GM13977 (cell line): ENCODE data around the gene ITGB1BP1.

ENCODE experiments used
- DNase-seq: peaks from one replicate; pipeline ENCODE4 v3.0.0; 2012; ENCODE audit warnings: low spot score
- in situ Hi-C: fragments of 300-500 bp; cut with MboI; formaldehyde crosslinking; loops from one replicate; pipeline ENCODE4 v1.12.0; 2022; ENCODE audit warnings: low sequenced_read_pairs, low pct_unique_long_range_greater_than_20kb, mixed read lengths, inconsistent platforms; ENCODE audit not compliant: unreplicated experiment
- TF ChIP-seq, protein P1 (sequence below): IDR thresholded peaks from 2 replicates; pipeline ENCODE4 v1.5.1; 2012; ENCODE audit warnings: mild to moderate bottlenecking, control low read depth; ENCODE audit not compliant: insufficient read depth; ENCODE audit errors: extremely low read depth, missing control alignments

ITGB1BP1 gene

DNA sequence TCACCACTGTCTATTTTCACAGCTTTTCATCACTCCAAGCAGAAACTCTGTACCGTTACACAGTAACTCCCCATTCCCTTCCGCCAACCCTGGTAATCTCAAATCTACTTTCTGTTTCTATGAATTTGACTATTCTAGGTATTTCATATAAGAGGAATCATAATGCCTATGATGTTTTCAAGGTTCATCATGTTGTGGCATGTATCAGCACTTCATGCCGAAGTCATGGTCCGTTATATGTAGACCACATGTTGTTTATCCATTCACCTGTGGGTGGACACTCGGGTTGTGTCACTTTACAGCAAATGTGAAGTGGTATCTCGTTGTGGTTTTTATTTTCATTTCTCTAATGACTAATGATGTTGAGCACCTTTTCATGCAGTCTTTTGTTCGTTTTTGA, 21.8 kb upstream of the ITGB1BP1 start:
- TF ChIP-seq, protein P1, sequence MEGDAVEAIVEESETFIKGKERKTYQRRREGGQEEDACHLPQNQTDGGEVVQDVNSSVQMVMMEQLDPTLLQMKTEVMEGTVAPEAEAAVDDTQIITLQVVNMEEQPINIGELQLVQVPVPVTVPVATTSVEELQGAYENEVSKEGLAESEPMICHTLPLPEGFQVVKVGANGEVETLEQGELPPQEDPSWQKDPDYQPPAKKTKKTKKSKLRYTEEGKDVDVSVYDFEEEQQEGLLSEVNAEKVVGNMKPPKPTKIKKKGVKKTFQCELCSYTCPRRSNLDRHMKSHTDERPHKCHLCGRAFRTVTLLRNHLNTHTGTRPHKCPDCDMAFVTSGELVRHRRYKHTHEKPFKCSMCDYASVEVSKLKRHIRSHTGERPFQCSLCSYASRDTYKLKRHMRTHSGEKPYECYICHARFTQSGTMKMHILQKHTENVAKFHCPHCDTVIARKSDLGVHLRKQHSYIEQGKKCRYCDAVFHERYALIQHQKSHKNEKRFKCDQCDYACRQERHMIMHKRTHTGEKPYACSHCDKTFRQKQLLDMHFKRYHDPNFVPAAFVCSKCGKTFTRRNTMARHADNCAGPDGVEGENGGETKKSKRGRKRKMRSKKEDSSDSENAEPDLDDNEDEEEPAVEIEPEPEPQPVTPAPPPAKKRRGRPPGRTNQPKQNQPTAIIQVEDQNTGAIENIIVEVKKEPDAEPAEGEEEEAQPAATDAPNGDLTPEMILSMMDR, result no peak
- no peak for DNase-seq
- in situ Hi-C loops, result no loop called here

DNA sequence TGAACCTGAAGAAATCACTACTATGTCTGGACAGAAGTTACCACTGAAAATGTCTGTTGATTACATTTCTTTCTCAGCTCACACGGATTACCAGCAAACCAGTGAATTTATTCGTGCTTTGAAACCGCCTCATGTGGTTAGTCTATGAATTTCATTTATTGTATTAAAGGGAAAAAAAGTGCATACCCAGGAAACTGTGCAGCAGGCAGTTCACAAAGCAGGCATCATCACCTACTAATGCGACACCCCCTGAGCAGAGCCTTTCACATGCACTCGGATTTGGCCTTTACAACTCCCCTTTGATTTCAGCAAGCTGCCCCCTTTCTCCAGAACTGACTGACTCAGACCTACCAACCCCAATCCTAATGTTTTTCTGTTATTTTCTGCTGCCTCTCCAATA, 20.2 kb upstream of the ITGB1BP1 start:
- DNase-seq, result no peak
- TF ChIP-seq, protein P1, result no peak
- in situ Hi-C loops, result no loop called here

GRCh38 chr2:9441556-9441955, 18.2 kb upstream of the ITGB1BP1 start:
- TF ChIP-seq, protein P1, result no peak
- no peak for DNase-seq
- in situ Hi-C loops, result no loop called here

DNA sequence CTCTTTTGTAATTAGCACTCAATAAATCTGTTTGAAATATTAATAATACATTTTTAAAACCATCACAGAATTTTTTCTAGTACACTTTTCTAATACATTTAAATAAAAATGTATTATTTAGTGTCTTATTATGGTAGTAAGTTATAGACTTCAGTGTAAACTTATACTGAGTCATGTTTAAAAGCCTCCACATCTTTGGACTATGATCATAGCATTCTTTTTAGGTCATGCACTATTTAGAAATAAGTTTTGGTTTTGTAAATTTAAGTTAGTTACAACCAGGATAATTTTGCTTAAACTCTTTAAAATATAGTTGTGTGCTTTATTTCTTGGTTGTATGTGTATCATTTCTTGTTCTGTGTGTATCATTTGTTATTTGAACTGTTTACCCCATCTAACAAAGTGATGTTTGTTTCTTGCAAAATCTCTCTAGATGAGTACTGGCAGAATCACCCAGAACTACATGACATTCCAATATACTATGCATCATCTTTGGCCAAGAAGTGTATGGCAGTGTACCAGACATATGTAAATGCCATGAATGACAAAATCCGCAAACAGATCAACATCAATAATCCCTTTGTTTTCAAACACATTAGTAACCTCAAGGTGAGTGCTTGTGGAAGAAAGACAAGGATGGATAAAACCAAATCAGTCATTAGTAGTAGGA, 16.9 kb upstream of the ITGB1BP1 start:
- TF ChIP-seq, protein P1, result no peak
- in situ Hi-C loops, result no loop called here
- no peak for DNase-seq

GRCh38 chr2:9439536-9439935, 16.2 kb upstream of the ITGB1BP1 start:
- in situ Hi-C loops, result no loop called here
- TF ChIP-seq, protein P1, result no peak
- DNase-seq, result no peak

- in situ Hi-C loops, result no loop called here
- no peak for DNase-seq
- TF ChIP-seq, protein P1, result no peak
These were observed 11.2 kb upstream of the ITGB1BP1 start for GRCh38 chr2:9434489-9434888.
